ENCODE data around the gene ANKRD13C. TPM values are rescaled to one million over a fixed set of nuclear protein-coding genes. Genes with fewer than 3 reads are reported as not detected.

ANKRD13C gene
- polyA plus RNA-seq, 1 of the 3 experiments (the other 2 are of a cell fraction): 5.2 TPM

DNA sequence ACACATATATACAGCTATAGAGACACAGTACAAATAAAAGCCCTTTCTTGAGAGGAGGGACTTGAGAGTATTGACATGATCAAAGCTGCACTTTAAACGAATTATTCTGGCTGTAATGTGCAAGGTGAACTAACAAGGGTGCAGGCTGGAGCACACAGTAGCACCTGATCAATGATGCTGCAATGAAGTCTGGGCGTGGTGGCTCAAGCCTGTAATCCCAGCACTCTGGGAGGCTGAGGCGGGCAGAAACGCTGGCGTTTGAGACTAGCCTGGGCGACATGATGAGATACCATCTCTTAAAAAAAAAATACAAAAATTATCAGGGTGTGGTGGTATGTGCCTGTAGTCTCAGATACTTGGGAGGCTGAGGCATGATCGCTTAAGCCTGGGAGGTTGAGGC is 42.5 kb upstream of the ANKRD13C start:
- POLR2A ChIA-PET: no interaction called here

DNA sequence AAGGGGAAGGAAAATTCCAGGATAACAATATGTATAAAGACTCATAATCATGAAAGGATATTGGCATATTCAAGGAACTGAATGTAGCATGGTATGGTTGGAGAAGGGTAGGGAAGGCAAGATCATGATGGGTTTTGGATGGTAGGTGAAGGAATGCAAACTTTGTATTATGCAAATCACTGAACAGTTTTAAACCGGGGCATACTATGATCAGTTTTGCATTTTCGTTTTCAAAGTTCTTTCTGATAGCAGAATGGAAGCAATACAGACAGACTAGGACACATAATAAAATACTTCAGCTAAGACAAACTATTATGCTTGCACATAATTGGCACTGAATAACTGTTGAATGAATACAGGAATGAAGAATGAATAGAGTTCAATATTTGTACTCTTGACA is 42.1 kb upstream of the ANKRD13C start:
- no peaks in the 10 kb centered on the region for H3K27me3 ChIP-seq (ENCODE audit: insufficient read depth)
- no peak overlapping the region for H2AFZ ChIP-seq (ENCODE audit: low read depth)
- no peak overlapping the region for H3K4me2 ChIP-seq
- H3K4me3 ChIP-seq (ENCODE audit: low read depth in 2 of 2, low read length in 1 of 2): no peak overlapping the region
- DNase-seq: no peak
- H3K27ac ChIP-seq (ENCODE audit: low read depth in 2 of 2, low read length in 1 of 2): no peak overlapping the region
- H3K36me3 ChIP-seq (replicated peaks in 1 of 2; ENCODE audit: control insufficient read depth in 1 of 2, insufficient read depth in 2 of 2, low read length in 1 of 2): no peaks in the 10 kb centered on the region
- 37% methylated on average over 2 of the region's 2 CpGs for WGBS (ENCODE audit: low lambda C conversion rate)
- POLR2A ChIA-PET: no interaction called here
- no peak overlapping the region for H3K9ac ChIP-seq
- no peaks in the 10 kb centered on the region for H4K20me1 ChIP-seq (ENCODE audit: insufficient read depth)
- H3K9me3 ChIP-seq: no peaks in the 10 kb centered on the region
- no peaks in the 10 kb centered on the region for H3K4me1 ChIP-seq (ENCODE audit: control insufficient read depth in 1 of 2, insufficient read depth in 2 of 2, low read depth in 1 of 2, low read length in 1 of 2)
- TF ChIP-seq, protein P1, sequence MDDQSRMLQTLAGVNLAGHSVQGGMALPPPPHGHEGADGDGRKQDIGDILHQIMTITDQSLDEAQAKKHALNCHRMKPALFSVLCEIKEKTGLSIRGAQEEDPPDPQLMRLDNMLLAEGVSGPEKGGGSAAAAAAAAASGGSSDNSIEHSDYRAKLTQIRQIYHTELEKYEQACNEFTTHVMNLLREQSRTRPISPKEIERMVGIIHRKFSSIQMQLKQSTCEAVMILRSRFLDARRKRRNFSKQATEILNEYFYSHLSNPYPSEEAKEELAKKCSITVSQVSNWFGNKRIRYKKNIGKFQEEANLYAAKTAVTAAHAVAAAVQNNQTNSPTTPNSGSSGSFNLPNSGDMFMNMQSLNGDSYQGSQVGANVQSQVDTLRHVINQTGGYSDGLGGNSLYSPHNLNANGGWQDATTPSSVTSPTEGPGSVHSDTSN (IDR thresholded peaks at IDR 0.05): no peak
- TF ChIP-seq RXRA (IDR thresholded peaks at IDR 0.05; ENCODE audit: borderline replicate concordance, low read depth) (no peak), TEAD4 (IDR thresholded peaks at IDR 0.05; ENCODE audit: borderline replicate concordance, insufficient read depth) (no peak), FOSL2 (IDR thresholded peaks at IDR 0.05; ENCODE audit: borderline replicate concordance, low read depth) (no peak)
- no peaks in the 10 kb centered on the region for H3F3A ChIP-seq (replicated peaks; ENCODE audit: insufficient read depth)
- CTCF ChIA-PET: no interaction called here
- no peaks in the 10 kb centered on the region for H3K79me2 ChIP-seq (ENCODE audit: insufficient read depth)
- H3K9me2 ChIP-seq: no peaks in the 10 kb centered on the region

More for the DNA sequence above, 42.5 kb upstream of the ANKRD13C start:
- WGBS (ENCODE audit: low lambda C conversion rate): 64% methylated on average over 7 of the region's 7 CpGs
- Histone ChIP-seq H3K79me2 (ENCODE audit: insufficient read depth) (no peaks in the 10 kb centered on the region), H3K9me3 (no peaks in the 10 kb centered on the region), H3K9ac (no peak overlapping the region), H3K9me2 (no peaks in the 10 kb centered on the region), H3K36me3 (replicated peaks in 1 of 2; ENCODE audit: control insufficient read depth in 1 of 2, insufficient read depth in 2 of 2, low read length in 1 of 2) (no peaks in the 10 kb centered on the region), H3K27me3 (ENCODE audit: insufficient read depth) (no peaks in the 10 kb centered on the region), H3K4me2 (no peak overlapping the region), H3K27ac (ENCODE audit: low read depth in 2 of 2, low read length in 1 of 2) (no peak overlapping the region), H2AFZ (ENCODE audit: low read depth) (no peak overlapping the region), H3K4me1 (ENCODE audit: control insufficient read depth in 1 of 2, insufficient read depth in 2 of 2, low read depth in 1 of 2, low read length in 1 of 2) (no peaks in the 10 kb centered on the region), H4K20me1 (ENCODE audit: insufficient read depth) (no peaks in the 10 kb centered on the region), H3F3A (replicated peaks; ENCODE audit: insufficient read depth) (no peaks in the 10 kb centered on the region), H3K4me3 (ENCODE audit: low read depth in 2 of 2, low read length in 1 of 2) (no peak overlapping the region)
- CTCF ChIA-PET: no interaction called here
- DNase-seq: no peak
- TF ChIP-seq, protein P2, sequence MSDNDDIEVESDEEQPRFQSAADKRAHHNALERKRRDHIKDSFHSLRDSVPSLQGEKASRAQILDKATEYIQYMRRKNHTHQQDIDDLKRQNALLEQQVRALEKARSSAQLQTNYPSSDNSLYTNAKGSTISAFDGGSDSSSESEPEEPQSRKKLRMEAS (IDR thresholded peaks at IDR 0.05; ENCODE audit: low read depth): no peak
- TF ChIP-seq, protein P3, sequence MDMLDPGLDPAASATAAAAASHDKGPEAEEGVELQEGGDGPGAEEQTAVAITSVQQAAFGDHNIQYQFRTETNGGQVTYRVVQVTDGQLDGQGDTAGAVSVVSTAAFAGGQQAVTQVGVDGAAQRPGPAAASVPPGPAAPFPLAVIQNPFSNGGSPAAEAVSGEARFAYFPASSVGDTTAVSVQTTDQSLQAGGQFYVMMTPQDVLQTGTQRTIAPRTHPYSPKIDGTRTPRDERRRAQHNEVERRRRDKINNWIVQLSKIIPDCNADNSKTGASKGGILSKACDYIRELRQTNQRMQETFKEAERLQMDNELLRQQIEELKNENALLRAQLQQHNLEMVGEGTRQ (IDR thresholded peaks at IDR 0.05; ENCODE audit: borderline replicate concordance, low read depth, low read length): no peak
- no peak for TF ChIP-seq ELF1 (IDR thresholded peaks at IDR 0.05)
- no peak for TF ChIP-seq GABPA (IDR thresholded peaks at IDR 0.05; ENCODE audit: low read depth)
- no peak for TF ChIP-seq GATA2 (CRISPR knock-in tag; IDR thresholded peaks at IDR 0.05)
- no peak for TF ChIP-seq EP300 (IDR thresholded peaks at IDR 0.05; ENCODE audit: borderline replicate concordance in 1 of 2, low read depth in 1 of 2, low read length in 1 of 2)
- no peak for TF ChIP-seq POLR2AphosphoS5 (IDR thresholded peaks at IDR 0.05; ENCODE audit: low read depth, low read length)
- TF ChIP-seq CHD2 (IDR thresholded peaks at IDR 0.05; ENCODE audit: low read length, partially characterized antibody): no peak
- TF ChIP-seq RCOR1 (IDR thresholded peaks at IDR 0.05; ENCODE audit: low read length): no peak
- TF ChIP-seq, protein P4, sequence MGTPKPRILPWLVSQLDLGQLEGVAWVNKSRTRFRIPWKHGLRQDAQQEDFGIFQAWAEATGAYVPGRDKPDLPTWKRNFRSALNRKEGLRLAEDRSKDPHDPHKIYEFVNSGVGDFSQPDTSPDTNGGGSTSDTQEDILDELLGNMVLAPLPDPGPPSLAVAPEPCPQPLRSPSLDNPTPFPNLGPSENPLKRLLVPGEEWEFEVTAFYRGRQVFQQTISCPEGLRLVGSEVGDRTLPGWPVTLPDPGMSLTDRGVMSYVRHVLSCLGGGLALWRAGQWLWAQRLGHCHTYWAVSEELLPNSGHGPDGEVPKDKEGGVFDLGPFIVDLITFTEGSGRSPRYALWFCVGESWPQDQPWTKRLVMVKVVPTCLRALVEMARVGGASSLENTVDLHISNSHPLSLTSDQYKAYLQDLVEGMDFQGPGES (IDR thresholded peaks at IDR 0.05; ENCODE audit: low read depth, low read length): no peak
- TF ChIP-seq FOXM1 (IDR thresholded peaks at IDR 0.05; ENCODE audit: low read depth): no peak
- no peak for TF ChIP-seq MEF2A (IDR thresholded peaks at IDR 0.05; ENCODE audit: borderline replicate concordance, low read depth)
- TF ChIP-seq, protein P1 (IDR thresholded peaks at IDR 0.05): no peak
- TF ChIP-seq RFX5 (IDR thresholded peaks at IDR 0.05; ENCODE audit: low read length): no peak
- no peak for TF ChIP-seq JUND (IDR thresholded peaks at IDR 0.05)
